Muscle of leg (tissue), 11 donors: ENCODE data around the gene NEURL1B. TPM values are rescaled to one million over a fixed set of nuclear protein-coding genes. Genes with fewer than 3 reads are reported as not detected.

Experiments
- DNase-seq: peaks from one replicate; pipeline ENCODE4 v3.0.0; 2013
- H3K27ac ChIP-seq: one replicate; pipeline ENCODE4 v1.5.1; 2013; ENCODE audit warnings: mild to moderate bottlenecking, low read length, control low read depth
- H3K27me3 ChIP-seq: one replicate; pipeline ENCODE4 v1.6.1; 2013; ENCODE audit warnings: low read length; ENCODE audit not compliant: control insufficient read depth, insufficient read depth
- H3K36me3 ChIP-seq: one replicate; pipeline ENCODE4 v1.6.1; 2013; ENCODE audit warnings: low read length; ENCODE audit not compliant: control insufficient read depth, insufficient read depth
- H3K4me1 ChIP-seq: one replicate; pipeline ENCODE4 v1.6.1; 2013; ENCODE audit warnings: low read length; ENCODE audit not compliant: control insufficient read depth, insufficient read depth
- H3K4me3 ChIP-seq: one replicate; pipeline ENCODE4 v1.5.1; 2013; ENCODE audit warnings: low read length, control low read depth
- H3K9me3 ChIP-seq: replicated peaks from 2 replicates; pipeline ENCODE4 v1.6.1; 2013; ENCODE audit warnings: low read depth, low read length; ENCODE audit not compliant: control insufficient read depth
- WGBS: methylation state at CpG from one replicate; pipeline ENCODE4 v1.1.5; 2013; ENCODE audit warnings: missing lambda C conversion rate; ENCODE audit not compliant: insufficient coverage; 5-methylcytosine and 5-hydroxymethylcytosine counted together
- polyA plus RNA-seq, 8 donors: library from polyadenylated mRNA; unstranded; fragments of 120-200 nt; gene quantifications; one replicate each; pipeline versions ENCODE4 v1.2.1 to v1.2.3, GENCODE V29; 2013; ENCODE audit warnings: inconsistent platforms in 1 of 8, low replicate concordance in 1 of 8; ENCODE audit not compliant: insufficient read length in 8 of 8, insufficient read depth in 1 of 8
- total RNA-seq: library from RNA; stranded (reverse); fragments of 120-200 nt; gene quantifications from one replicate; pipeline ENCODE4 v1.2.4, GENCODE V29; 2013

Gene NEURL1B
- total and polyA plus RNA-seq, 9 donors, result 27.3 to 45.2 (median 36.2) TPM

- no peaks in the 10 kb centered on the region for H3K9me3 ChIP-seq
- peaks cover 19% of the 10 kb centered on the region for H3K4me1 ChIP-seq
- no peaks in the 10 kb centered on the region for H3K27me3 ChIP-seq
- H3K27ac ChIP-seq, result no peak overlapping the region
- no peak for DNase-seq
- H3K4me3 ChIP-seq, result no peak overlapping the region
- 72% methylated on average over 2 of the region's 4 CpGs for WGBS
- H3K36me3 ChIP-seq, result peaks cover 51% of the 10 kb centered on the region
These were observed 44.0 kb downstream of the NEURL1B start for GRCh38 chr5:172685091-172685490.

GRCh38 chr5:172686111-172686510 is 45.0 kb downstream of the NEURL1B start:
- no peaks in the 10 kb centered on the region for H3K9me3 ChIP-seq
- no peak overlapping the region for H3K4me3 ChIP-seq
- H3K36me3 ChIP-seq, result peaks cover 52% of the 10 kb centered on the region
- peaks cover 21% of the 10 kb centered on the region for H3K4me1 ChIP-seq
- no peak for DNase-seq
- WGBS, result 88% methylated on average over 7 of the region's 10 CpGs
- no peaks in the 10 kb centered on the region for H3K27me3 ChIP-seq
- H3K27ac ChIP-seq, result no peak overlapping the region

- WGBS, result 90% methylated on average over 33 of the region's 37 CpGs
These were observed 45.7 kb downstream of the NEURL1B start for GRCh38 chr5:172686539-172687390.

GRCh38 chr5:172687940-172688339 is 46.9 kb downstream of the NEURL1B start:
- 90% methylated on average over 3 of the region's 4 CpGs for WGBS
- Histone ChIP-seq H3K4me1 (peaks cover 32% of the 10 kb centered on the region), H3K27ac (no peak overlapping the region), H3K36me3 (peaks cover 49% of the 10 kb centered on the region), H3K4me3 (no peak overlapping the region), H3K27me3 (no peaks in the 10 kb centered on the region), H3K9me3 (no peaks in the 10 kb centered on the region)
- DNase-seq, result no peak

More at GRCh38 chr5:172686539-172687390, 45.7 kb downstream of the NEURL1B start:
- H3K9me3 ChIP-seq, result no peaks in the 10 kb centered on the region
- H3K4me1 ChIP-seq, result peaks cover 23% of the 10 kb centered on the region
- DNase-seq, result no peak
- no peaks in the 10 kb centered on the region for H3K27me3 ChIP-seq
- H3K27ac ChIP-seq, result no peak overlapping the region
- no peak overlapping the region for H3K4me3 ChIP-seq
- peaks cover 49% of the 10 kb centered on the region for H3K36me3 ChIP-seq

GRCh38 chr5:172688349-172689217 is 47.5 kb downstream of the NEURL1B start:
- no peak for DNase-seq
- no peaks in the 10 kb centered on the region for H3K9me3 ChIP-seq
- H3K27ac ChIP-seq, result no peak overlapping the region
- peaks cover 49% of the 10 kb centered on the region for H3K36me3 ChIP-seq
- no peak overlapping the region for H3K4me3 ChIP-seq
- peaks cover 39% of the 10 kb centered on the region for H3K4me1 ChIP-seq
- no peaks in the 10 kb centered on the region for H3K27me3 ChIP-seq
- WGBS, result 56% methylated on average over 7 of the region's 11 CpGs

- Histone ChIP-seq H3K4me3 (no peak overlapping the region), H3K27me3 (no peaks in the 10 kb centered on the region), H3K27ac (no peak overlapping the region), H3K4me1 (peaks cover 41% of the 10 kb centered on the region), H3K9me3 (no peaks in the 10 kb centered on the region), H3K36me3 (peaks cover 47% of the 10 kb centered on the region)
- DNase-seq, result no peak
- 84% methylated on average over 5 of the region's 7 CpGs for WGBS
These were observed 48.1 kb downstream of the NEURL1B start for GRCh38 chr5:172689218-172689572.

GRCh38 chr5:172689801-172690200 is 48.7 kb downstream of the NEURL1B start:
- H3K27me3 ChIP-seq, result no peaks in the 10 kb centered on the region
- no peaks in the 10 kb centered on the region for H3K9me3 ChIP-seq
- WGBS, result 89% methylated on average over 7 of the region's 10 CpGs
- H3K27ac ChIP-seq, result no peak overlapping the region
- H3K36me3 ChIP-seq, result peaks cover 43% of the 10 kb centered on the region
- H3K4me3 ChIP-seq, result no peak overlapping the region
- no peak for DNase-seq
- peaks cover 43% of the 10 kb centered on the region for H3K4me1 ChIP-seq

- Histone ChIP-seq H3K4me3 (no peak overlapping the region), H3K27ac (no peak overlapping the region), H3K9me3 (no peaks in the 10 kb centered on the region), H3K36me3 (peaks cover 40% of the 10 kb centered on the region), H3K27me3 (no peaks in the 10 kb centered on the region), H3K4me1 (peaks cover 50% of the 10 kb centered on the region)
- WGBS, result 76% methylated on average over 17 of the region's 24 CpGs
- DNase-seq, result no peak
These were observed 49.4 kb downstream of the NEURL1B start for GRCh38 chr5:172690258-172691075.

GRCh38 chr5:172691886-172692285 is 50.8 kb downstream of the NEURL1B start:
- H3K27ac ChIP-seq, result no peak overlapping the region
- no peaks in the 10 kb centered on the region for H3K27me3 ChIP-seq
- no peak for DNase-seq
- peaks cover 61% of the 10 kb centered on the region for H3K4me1 ChIP-seq
- WGBS, result 89% methylated on average over 6 of the region's 7 CpGs
- peaks cover 25% of the 10 kb centered on the region for H3K36me3 ChIP-seq
- no peak overlapping the region for H3K4me3 ChIP-seq
- no peaks in the 10 kb centered on the region for H3K9me3 ChIP-seq
